ENCODE measurements around the gene WNT7B.

The WNT7B gene

GRCh38 chr22:45872659-45873263, 104.2 kb downstream of the WNT7B start:
- DNase-seq (ENCODE audit: low read depth in 3 of 3), result no peak

- no peak for DNase-seq (ENCODE audit: low read depth in 3 of 3)
Observed at GRCh38 chr22:45871721-45872120, 105.2 kb downstream of the WNT7B start.
